Rectal smooth muscle tissue (tissue), 1 donor: ENCODE data around the gene NFE2.

ENCODE experiments used
- H3K27ac ChIP-seq: one replicate; pipeline ENCODE4 v1.7.0; 2013; ENCODE audit warnings: low read depth, low read length, inconsistent platforms
- H3K27me3 ChIP-seq: one replicate; pipeline ENCODE4 v1.7.0; 2013; ENCODE audit warnings: low read length; ENCODE audit not compliant: control insufficient read depth, insufficient read depth
- H3K36me3 ChIP-seq: one replicate; pipeline ENCODE4 v1.7.0; 2013; ENCODE audit warnings: low read length; ENCODE audit not compliant: control insufficient read depth, insufficient read depth
- H3K4me1 ChIP-seq: one replicate; pipeline ENCODE4 v1.7.0; 2013; ENCODE audit warnings: low read length; ENCODE audit not compliant: control insufficient read depth, insufficient read depth
- H3K4me3 ChIP-seq: one replicate; pipeline ENCODE4 v1.7.0; 2013; ENCODE audit warnings: low read length
- H3K9ac ChIP-seq: one replicate; pipeline ENCODE4 v1.7.0; 2013; ENCODE audit warnings: low read length

NFE2 gene

DNA sequence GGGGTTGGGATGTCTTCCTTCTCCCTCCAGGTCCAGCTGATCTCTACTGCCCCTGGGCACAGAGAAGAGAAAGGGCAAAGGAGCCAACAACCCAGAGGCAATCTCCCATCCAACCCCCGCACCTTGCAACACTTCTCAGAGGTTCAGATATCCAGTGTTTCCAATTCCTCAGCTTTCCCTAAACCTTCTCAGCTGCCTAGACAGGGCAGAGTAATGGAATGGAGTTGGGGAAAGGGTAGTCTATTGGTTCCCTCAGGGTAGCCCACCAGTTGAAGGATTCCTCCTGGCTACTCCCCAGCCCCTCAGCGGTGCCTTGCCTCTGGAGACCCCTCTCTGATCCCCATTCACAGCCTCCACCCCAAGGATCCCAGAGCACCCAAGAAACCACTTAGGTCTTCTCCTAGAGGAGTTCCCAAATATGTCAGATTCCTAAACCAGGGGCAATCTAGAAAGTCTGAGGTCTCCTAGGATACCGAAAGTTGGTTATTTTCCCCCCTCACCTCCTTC is 537 bp downstream of the NFE2 start:
- Histone ChIP-seq H3K4me3 (no peak overlapping the region), H3K36me3 (no peaks in the 10 kb centered on the region), H3K9ac (no peak overlapping the region), H3K27ac (no peak overlapping the region), H3K27me3 (peaks cover 9% of the 10 kb centered on the region), H3K4me1 (no peaks in the 10 kb centered on the region)

DNA sequence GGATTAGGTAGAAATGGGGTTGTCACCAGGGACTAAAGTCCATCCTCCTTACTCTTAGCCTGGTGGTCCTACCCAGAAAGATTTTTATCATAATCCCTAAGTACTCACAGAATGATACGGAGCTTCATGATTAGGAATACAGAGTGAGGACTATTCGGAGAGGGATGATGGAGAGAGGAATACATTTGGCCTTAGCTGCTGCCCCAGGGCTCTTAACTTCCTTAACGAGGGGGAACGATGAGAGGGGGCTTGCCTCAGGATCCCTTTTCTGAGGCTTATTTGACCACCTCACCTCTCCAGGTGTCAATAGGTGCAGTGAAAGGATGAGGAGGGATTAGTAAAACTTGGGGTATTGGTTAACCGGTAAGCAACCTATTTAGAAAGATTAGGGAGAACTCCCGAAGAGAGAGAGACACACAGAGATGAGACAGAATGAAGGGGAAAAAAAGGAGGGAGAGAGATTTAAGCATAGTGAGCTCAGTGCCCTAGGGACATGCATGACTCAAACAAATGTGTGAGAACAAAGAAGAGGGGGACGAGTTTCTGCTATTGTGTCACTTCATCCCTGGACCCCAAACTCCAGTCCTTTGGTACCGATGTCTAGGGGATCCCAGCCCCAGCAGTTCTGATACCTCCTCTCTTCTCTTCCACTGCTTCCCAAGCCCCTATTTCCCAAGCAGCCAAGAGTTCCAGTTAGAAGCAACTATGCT is 1.1 kb downstream of the NFE2 start:
- Histone ChIP-seq H3K27ac (no peak overlapping the region), H3K36me3 (no peaks in the 10 kb centered on the region), H3K27me3 (peaks cover 9% of the 10 kb centered on the region), H3K9ac (no peak overlapping the region), H3K4me3 (no peak overlapping the region), H3K4me1 (no peaks in the 10 kb centered on the region)

DNA sequence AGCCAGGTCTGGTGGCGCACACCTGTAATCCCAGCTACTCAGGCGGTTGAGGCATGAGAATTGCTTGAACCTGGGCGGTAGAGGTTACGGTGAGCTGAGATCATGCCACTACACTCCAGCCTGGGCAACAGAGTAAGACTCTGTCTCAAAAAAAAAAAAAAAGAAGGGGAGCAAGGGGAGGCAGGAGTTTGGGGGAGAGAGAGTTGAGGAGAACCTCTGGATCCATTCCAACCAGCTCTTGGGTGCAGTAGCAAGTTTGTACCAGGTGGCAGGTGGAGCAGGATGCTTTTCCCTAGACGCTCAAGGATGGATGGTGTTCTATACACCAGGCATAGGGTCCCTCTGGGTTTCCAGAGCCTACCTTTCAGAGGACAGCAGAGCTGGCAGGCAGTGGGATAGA is 1.9 kb downstream of the NFE2 start:
- Histone ChIP-seq H3K27ac (no peak overlapping the region), H3K9ac (no peak overlapping the region), H3K27me3 (peaks cover 9% of the 10 kb centered on the region), H3K4me1 (no peaks in the 10 kb centered on the region), H3K4me3 (no peak overlapping the region), H3K36me3 (no peaks in the 10 kb centered on the region)

DNA sequence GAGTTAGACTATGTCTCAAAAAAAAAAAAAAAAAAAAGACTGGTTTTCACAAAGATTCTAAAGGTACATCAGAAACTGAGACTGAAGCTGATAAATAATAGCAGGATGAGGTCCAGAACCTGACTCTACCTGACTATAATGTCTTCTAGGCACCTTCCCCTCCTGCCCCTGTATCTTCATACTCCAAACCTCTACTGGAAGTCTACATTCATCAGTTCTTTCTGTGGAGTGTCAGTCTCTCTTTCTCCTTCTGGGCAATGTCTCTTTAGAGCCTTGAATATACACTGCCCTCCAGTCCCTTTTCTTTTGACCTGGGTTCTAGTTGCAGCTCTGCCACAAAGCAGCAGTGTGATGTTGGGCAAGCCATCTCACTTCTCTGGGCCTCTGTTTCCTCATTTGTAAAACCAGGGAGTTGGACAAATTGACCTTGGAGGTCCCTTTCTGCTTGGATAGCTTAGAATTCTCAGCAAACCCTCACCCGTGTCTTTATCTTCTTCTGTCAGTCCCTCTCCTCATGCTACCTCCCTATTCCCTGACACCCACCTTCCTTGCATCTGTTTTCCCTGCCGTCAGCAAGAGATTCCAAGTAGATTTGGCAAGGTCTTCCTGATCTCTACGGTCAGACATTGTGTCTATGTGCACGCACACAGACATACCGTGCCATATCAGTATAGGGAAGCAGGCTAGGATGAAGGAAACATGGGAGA is 4.3 kb downstream of the NFE2 start:
- Histone ChIP-seq H3K27ac (no peak overlapping the region), H3K27me3 (peaks cover 9% of the 10 kb centered on the region), H3K4me1 (no peaks in the 10 kb centered on the region), H3K4me3 (no peak overlapping the region), H3K9ac (no peak overlapping the region), H3K36me3 (no peaks in the 10 kb centered on the region)

DNA sequence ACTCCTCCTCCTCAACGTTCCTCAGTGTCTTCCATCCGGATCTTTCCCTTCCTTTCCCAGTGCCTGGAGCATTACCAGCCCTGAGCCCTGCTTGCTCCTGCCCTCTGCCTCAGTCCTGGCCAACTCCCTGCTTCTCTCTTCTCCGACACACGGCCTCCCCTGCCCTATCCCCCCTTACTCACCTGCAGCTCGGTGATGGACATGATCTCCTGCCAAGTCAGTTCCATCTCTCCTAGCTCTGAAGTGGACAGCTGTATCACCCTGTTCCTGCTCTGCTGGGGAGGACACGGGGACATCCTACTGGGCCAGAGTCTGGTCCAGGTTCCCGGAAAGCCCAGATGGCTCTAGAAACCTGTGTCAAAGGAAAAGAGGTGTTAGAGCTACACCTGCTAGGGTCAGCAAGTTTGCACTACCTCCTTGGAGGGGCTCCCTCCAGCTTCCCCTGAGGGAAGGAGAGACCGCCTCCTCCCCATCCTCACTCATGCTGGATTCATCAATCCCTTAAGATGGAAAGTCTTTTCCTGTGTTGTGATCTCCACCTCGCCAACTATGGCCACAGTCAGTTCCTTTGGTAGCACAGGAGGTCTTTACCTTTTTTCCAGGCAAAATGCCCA is 5.8 kb downstream of the NFE2 start:
- Histone ChIP-seq H3K4me3 (no peak overlapping the region), H3K27ac (no peak overlapping the region), H3K9ac (no peak overlapping the region), H3K27me3 (peaks cover 4% of the 10 kb centered on the region), H3K4me1 (no peaks in the 10 kb centered on the region), H3K36me3 (no peaks in the 10 kb centered on the region)

DNA sequence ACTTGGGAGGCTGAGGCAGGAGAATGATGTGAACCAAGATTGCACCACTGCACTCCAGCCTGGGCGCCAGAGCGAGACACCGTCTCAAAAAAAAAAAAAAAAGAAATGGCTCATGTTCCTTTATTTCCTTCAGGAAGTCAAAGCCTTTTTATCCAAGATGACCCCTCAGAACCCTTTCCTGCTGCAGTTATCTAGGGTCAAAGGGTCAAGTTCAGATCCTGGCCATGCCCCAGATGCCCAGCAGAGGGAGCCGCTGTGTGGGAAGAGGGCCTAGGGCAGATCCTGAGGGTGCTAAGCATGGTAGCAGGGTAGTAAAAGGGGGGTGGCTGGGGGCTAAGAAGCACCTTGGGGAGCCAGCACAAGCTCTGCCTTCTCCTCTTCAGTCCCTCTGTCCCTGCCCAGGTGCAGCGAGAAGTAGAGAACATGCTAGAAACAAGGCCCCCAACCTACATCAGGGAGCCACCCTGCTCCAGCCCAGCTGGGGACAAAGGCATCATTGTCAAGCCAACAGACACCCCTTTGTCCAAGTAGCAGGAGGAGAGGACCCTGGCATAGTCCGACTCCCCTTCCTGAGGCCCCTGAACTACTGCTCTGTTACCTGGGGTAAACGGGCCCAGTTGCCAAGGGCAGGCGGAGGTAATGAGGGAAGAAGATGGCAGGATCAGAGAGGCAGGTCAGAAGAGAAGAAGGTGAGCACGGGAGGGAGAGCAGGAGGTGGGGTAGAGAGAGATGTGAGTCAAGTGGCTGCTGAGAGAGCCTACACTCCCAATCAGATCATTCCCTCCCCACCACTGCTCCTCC is 6.5 kb downstream of the NFE2 start:
- Histone ChIP-seq H3K9ac (no peak overlapping the region), H3K4me3 (no peak overlapping the region), H3K36me3 (no peaks in the 10 kb centered on the region), H3K27ac (no peak overlapping the region), H3K27me3 (no peaks in the 10 kb centered on the region), H3K4me1 (no peaks in the 10 kb centered on the region)

DNA sequence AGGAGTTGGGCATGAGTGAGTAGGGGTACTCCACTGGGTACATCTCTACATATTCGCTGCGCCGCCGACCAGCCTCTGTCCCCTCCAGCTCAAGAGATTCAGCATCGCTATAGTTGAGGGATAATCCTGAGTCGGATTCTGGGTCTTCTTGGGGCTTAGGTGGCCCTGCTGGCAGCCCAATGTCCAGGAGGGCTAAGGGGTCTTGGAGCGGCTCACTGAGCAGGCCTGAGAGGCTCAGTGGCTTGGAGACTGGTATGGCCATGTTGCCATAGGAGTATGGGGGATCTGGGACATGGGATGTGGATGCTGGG is 7.9 kb downstream of the NFE2 start:
- H3K36me3 ChIP-seq = no peaks in the 10 kb centered on the region
- H3K27me3 ChIP-seq = no peaks in the 10 kb centered on the region
- H3K27ac ChIP-seq = no peak overlapping the region
- no peaks in the 10 kb centered on the region for H3K4me1 ChIP-seq
- no peak overlapping the region for H3K9ac ChIP-seq
- no peak overlapping the region for H3K4me3 ChIP-seq

DNA sequence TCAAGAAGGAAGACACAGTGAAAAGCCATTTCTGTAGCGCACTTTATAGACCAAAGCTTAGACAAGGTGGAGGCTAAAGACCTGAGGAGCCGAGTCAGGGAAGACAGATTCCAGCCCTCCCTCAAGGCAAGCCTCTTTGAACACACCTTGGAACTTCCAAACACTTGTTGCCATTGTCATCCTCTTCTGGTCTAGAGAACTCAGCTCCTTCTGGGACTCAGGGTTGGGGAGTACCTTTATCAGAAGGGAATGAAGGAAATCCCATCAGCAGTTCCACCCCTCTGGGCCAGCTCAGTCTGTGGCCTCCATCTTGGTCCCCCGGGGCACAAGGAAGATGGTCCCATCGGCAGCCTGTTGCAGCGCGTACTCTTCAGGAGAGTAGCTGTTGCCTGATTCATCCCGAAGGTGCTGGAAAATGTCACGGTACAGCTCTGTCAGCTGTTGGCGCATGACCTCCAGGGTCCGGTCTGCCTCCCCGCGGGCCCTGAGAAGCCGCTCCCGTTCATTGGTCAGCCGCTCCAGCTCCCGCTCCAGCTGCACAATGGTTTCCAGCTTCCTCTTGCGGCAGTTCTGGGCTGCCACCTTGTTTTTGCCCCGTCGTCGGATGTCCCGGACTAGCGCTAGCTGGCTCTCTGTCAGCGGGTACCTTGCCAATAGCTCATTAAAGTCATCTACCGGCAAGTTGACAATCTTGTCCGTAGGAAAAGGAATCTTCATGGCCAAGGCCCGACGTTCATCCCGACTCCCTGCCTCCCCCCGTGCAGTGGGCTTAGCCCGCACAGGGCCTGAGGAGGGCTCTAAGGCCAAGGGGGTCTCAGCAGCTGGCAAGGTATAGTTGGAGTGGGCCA is 8.5 kb downstream of the NFE2 start:
- no peaks in the 10 kb centered on the region for H3K4me1 ChIP-seq
- no peaks in the 10 kb centered on the region for H3K36me3 ChIP-seq

DNA sequence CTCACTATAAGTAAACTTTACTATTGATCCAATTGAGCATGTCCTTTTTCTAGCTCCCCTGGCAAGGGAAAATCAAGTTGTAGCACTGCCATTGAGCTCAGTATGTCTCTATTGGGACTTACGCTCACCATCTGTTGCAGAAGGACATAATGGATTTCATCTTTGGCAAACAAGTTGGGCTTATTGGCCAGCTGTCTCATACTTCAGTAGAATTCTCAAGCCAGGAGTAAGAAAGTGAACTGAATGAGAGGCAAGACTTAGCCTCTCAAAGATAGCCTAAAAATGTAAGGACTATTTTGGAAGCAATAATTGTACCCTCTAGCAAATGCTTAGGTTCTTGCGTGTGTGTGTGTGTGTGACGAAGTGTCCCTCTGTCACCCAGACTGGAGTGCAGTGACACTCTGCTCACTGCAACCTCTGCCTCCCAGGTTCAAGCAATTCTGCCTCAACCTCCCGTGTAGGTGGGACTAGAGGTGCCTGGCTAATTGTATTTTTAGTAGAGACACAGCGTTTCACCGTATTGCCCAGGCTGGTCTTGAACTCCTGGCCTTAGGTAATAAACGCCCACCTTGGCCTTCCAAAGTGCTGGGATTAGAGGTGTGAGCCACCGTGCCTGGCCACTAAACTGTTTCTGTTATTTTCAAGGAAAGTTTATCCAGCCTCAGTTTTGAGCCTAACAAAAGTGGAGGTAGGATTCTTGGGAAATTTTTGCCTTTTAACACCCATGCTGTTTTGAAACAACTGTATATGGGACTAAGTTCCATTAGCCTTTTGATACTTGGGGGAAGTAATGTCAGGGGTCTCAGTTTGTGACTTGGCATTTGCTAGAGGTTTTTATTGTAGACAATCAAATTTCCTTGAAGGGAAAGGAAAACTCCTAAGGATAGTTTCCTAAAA is 13.3 kb downstream of the NFE2 start:
- Histone ChIP-seq H3K4me1 (peaks cover 19% of the 10 kb centered on the region), H3K36me3 (peaks cover 28% of the 10 kb centered on the region), H3K27ac (no peak overlapping the region), H3K27me3 (no peaks in the 10 kb centered on the region), H3K4me3 (no peak overlapping the region), H3K9ac (no peak overlapping the region)

More for the DNA sequence above, 8.5 kb downstream of the NFE2 start:
- no peak overlapping the region for H3K4me3 ChIP-seq
- no peak overlapping the region for H3K9ac ChIP-seq
- H3K27me3 ChIP-seq = no peaks in the 10 kb centered on the region
- no peak overlapping the region for H3K27ac ChIP-seq

DNA sequence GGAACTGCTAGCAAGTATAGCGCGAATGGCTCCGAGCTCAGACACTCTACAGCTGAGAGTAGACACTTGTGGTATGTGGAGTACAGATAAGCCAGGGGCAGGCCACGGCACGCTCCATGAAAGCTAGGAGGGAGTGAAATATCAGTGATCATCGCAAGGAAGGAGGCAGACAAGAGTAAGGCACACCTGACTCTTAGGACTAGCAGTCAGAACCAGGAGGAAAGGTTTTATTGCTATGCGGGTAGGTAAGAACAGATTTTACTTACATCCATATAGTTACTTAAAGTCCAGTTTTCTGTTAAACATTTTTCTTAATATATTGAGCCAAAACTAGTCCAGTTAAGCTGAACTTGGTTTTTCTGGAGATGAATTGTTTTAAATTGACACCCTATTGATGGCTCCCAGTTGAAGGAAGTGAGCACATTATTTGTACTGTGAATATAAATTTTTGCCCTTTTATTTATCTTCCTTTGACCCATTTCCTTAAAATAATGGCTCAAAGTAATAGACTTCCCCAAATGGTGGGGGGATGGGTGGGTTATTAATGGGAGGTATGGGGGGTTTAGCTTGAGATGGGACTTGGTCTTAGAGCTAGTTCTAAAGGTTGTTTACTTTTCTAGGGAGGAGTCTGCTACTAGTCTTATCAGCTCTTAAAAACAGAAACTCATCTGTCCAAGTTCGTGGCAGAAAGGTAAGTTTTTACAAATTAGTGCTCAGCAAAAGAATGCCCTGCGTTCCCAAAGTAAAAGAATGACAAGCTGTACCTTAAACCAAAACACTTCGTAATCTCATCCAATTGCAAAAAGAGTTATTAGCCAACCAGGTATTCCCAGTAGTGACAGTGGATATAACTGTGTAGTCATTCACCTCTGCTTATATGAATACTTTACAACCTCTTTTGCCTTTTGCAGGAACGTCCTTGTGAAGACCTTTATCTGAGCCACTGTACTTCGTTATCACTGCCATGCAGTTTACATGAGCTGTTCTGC is 14.5 kb downstream of the NFE2 start:
- peaks cover 32% of the 10 kb centered on the region for H3K36me3 ChIP-seq
- no peak overlapping the region for H3K4me3 ChIP-seq
- no peak overlapping the region for H3K27ac ChIP-seq
- H3K27me3 ChIP-seq = no peaks in the 10 kb centered on the region
- H3K9ac ChIP-seq = no peak overlapping the region
- peaks cover 31% of the 10 kb centered on the region for H3K4me1 ChIP-seq
